ENCODE data around the gene CHRNB4.

Gene CHRNB4

GRCh38 chr15:78672285-78673014 is 31.4 kb upstream of the CHRNB4 start:
- no peaks in the 10 kb centered on the region for H3K36me3 ChIP-seq
- H3K27me3 ChIP-seq: no peaks in the 10 kb centered on the region
- no peak overlapping the region for H3K27ac ChIP-seq
- H3K4me1 ChIP-seq (ENCODE audit: control insufficient read depth in 1 of 2, insufficient read depth in 1 of 2, low read depth in 1 of 2, low read length in 1 of 2): no peaks in the 10 kb centered on the region
- no peak overlapping the region for H3K4me3 ChIP-seq (ENCODE audit: low read depth in 1 of 2, low read length in 1 of 2)
- H3K9me3 ChIP-seq: no peaks in the 10 kb centered on the region
- TF ChIP-seq, protein P1, sequence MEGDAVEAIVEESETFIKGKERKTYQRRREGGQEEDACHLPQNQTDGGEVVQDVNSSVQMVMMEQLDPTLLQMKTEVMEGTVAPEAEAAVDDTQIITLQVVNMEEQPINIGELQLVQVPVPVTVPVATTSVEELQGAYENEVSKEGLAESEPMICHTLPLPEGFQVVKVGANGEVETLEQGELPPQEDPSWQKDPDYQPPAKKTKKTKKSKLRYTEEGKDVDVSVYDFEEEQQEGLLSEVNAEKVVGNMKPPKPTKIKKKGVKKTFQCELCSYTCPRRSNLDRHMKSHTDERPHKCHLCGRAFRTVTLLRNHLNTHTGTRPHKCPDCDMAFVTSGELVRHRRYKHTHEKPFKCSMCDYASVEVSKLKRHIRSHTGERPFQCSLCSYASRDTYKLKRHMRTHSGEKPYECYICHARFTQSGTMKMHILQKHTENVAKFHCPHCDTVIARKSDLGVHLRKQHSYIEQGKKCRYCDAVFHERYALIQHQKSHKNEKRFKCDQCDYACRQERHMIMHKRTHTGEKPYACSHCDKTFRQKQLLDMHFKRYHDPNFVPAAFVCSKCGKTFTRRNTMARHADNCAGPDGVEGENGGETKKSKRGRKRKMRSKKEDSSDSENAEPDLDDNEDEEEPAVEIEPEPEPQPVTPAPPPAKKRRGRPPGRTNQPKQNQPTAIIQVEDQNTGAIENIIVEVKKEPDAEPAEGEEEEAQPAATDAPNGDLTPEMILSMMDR (IDR thresholded peaks at IDR 0.05): no peak

DNA sequence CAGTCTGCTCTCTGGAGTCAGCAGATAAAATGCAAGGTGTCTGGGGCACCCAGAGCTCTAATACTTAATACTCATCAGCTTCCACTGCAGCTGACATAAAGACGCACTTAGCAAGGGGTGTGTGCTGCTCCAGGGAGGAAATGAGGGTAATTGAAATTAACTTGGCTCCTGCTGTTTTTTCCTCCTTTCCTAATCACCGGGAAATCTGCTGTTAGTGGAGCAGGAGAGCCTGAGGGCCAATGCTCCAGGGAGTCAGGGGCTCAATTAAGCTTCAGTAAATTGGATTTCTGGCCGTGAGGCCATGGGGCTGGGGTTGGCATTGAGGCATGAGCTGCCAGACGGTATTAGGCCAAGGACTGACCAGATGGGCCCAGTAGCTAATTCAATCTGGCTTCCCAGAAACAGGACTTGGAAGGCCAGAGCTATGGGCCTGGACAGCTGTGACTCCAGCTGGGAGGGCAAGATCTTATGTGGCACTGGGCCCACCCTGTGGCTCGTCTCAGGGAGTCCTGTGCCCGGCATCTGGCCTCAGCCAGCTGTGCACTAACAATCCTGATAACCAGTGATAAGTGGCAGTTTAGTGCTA is 30.7 kb upstream of the CHRNB4 start:
- no peak overlapping the region for H3K27ac ChIP-seq
- no peaks in the 10 kb centered on the region for H3K4me1 ChIP-seq (ENCODE audit: control insufficient read depth in 1 of 2, insufficient read depth in 1 of 2, low read depth in 1 of 2, low read length in 1 of 2)
- H3K9me3 ChIP-seq: no peaks in the 10 kb centered on the region
- no peaks in the 10 kb centered on the region for H3K27me3 ChIP-seq
- no peak overlapping the region for H3K4me3 ChIP-seq (ENCODE audit: low read depth in 1 of 2, low read length in 1 of 2)
- TF ChIP-seq, protein P1 (IDR thresholded peaks at IDR 0.05): no peak
- no peaks in the 10 kb centered on the region for H3K36me3 ChIP-seq

DNA sequence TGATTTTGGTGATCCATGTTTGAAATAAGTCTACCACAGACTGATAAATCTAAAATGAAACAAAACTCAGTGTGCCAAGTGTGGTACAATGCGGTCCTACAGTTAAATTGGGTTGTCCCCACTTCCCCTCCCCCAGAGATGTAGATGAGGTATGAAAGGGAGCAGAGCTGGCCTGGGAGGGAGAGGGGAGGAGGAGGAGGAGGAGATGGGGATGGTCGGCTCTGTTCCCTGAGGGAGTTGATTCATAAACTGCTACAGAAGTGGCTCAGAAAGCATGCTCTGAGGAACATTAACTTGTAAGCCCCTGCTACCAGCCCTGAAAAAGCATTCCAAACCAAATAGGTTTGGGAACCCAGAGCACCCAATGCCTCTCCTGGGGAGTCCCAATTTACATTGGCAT is 28.0 kb upstream of the CHRNB4 start:
- no peaks in the 10 kb centered on the region for H3K36me3 ChIP-seq
- no peaks in the 10 kb centered on the region for H3K27me3 ChIP-seq
- no peaks in the 10 kb centered on the region for H3K9me3 ChIP-seq
- TF ChIP-seq, protein P1 (IDR thresholded peaks at IDR 0.05): no peak
- no peak overlapping the region for H3K4me3 ChIP-seq (ENCODE audit: low read depth in 1 of 2, low read length in 1 of 2)
- H3K27ac ChIP-seq: no peak overlapping the region
- no peaks in the 10 kb centered on the region for H3K4me1 ChIP-seq (ENCODE audit: control insufficient read depth in 1 of 2, insufficient read depth in 1 of 2, low read depth in 1 of 2, low read length in 1 of 2)

GRCh38 chr15:78667578-78668236 is 26.7 kb upstream of the CHRNB4 start:
- no peaks in the 10 kb centered on the region for H3K27me3 ChIP-seq
- H3K9me3 ChIP-seq: no peaks in the 10 kb centered on the region
- H3K27ac ChIP-seq: no peak overlapping the region
- no peaks in the 10 kb centered on the region for H3K4me1 ChIP-seq (ENCODE audit: control insufficient read depth in 1 of 2, insufficient read depth in 1 of 2, low read depth in 1 of 2, low read length in 1 of 2)
- no peak overlapping the region for H3K4me3 ChIP-seq (ENCODE audit: low read depth in 1 of 2, low read length in 1 of 2)
- TF ChIP-seq, protein P1 (IDR thresholded peaks at IDR 0.05): no peak
- no peaks in the 10 kb centered on the region for H3K36me3 ChIP-seq

- Histone ChIP-seq H3K27me3 (no peaks in the 10 kb centered on the region), H3K4me1 (ENCODE audit: control insufficient read depth in 1 of 2, insufficient read depth in 1 of 2, low read depth in 1 of 2, low read length in 1 of 2) (no peaks in the 10 kb centered on the region), H3K4me3 (ENCODE audit: low read depth in 1 of 2, low read length in 1 of 2) (no peak overlapping the region), H3K36me3 (no peaks in the 10 kb centered on the region), H3K27ac (no peak overlapping the region), H3K9me3 (no peaks in the 10 kb centered on the region)
- TF ChIP-seq, protein P1 (IDR thresholded peaks at IDR 0.05): no peak
Observed at GRCh38 chr15:78666010-78666409, 25.0 kb upstream of the CHRNB4 start.

All from neutrophil (primary cell).